Measurements from ENCODE around the gene SIRPA.

GRCh38 chr20:1870323-1870722 is 24.9 kb upstream of the SIRPA start:
- TF ChIP-seq CTCF (conservative IDR thresholded peaks at IDR 0.05 in 1 of 2, IDR thresholded peaks at IDR 0.05 in 1 of 2; ENCODE audit: low read depth in 1 of 2, low read length in 2 of 2) (no peak), EZH2 (IDR thresholded peaks at IDR 0.05; ENCODE audit: low read length, missing control alignments) (no peak)

All from fibroblast of lung (primary cell).